ENCODE measurements around the gene CDK19. TPM values are rescaled to one million over a fixed set of nuclear protein-coding genes. Genes with fewer than 3 reads are reported as not detected.

CDK19 gene
- total RNA-seq, 1 experiment from 2014 or later = 11.7 TPM

- no peak for TF ChIP-seq E2F4 (CRISPR knock-in tag; IDR thresholded peaks at IDR 0.05; ENCODE audit: borderline replicate concordance, low read depth)
Observed at GRCh38 chr6:110816677-110817076, 1.4 kb upstream of the CDK19 start (continued).

- no peak for TF ChIP-seq E2F4 (CRISPR knock-in tag; IDR thresholded peaks at IDR 0.05; ENCODE audit: borderline replicate concordance, low read depth)
- TF ChIP-seq E2F1 (CRISPR knock-in tag; IDR thresholded peaks at IDR 0.05) = no peak
- no peak for TF ChIP-seq ZNF121 (CRISPR knock-in tag; IDR thresholded peaks at IDR 0.05)
- peak; percentile 72; the same call in 1 of the 2 replicates for TF ChIP-seq ZNF219 (CRISPR knock-in tag; IDR thresholded peaks at IDR 0.05; ENCODE audit: borderline replicate concordance)
- no peak for TF ChIP-seq ATF2 (CRISPR knock-in tag; IDR thresholded peaks at IDR 0.05; ENCODE audit: borderline replicate concordance, low read depth)
- TF ChIP-seq SMAD4 (CRISPR knock-in tag; IDR thresholded peaks at IDR 0.05) = 0 out of 2 replicates have a peak, but pooled peaks have one; percentile 18
- 0 out of 2 replicates have a peak, but pooled peaks have one; percentile 5 for TF ChIP-seq ZNF232 (CRISPR knock-in tag; IDR thresholded peaks at IDR 0.05)
- ATAC-seq = no peak
- H3K4me1 Mint-ChIP-seq = peaks cover 20% of the 10 kb centered on the region
- ChIA-PET CTCF (interaction anchor here (0.6 to 2.9 kb wide), 10 partner anchors 16 to 444 kb away, joined by 3 to 27 read pairs (median 4); partner anchors contain the start of gene AMD1), POLR2A (interaction anchor here (0.6 to 4.7 kb wide), 16 partner anchors 20 to 219 kb away, joined by 3 to 146 read pairs (median 4); partner anchors contain the start of genes AMD1 and GTF3C6)
- H3K27ac Mint-ChIP-seq = peak overlapping the region; percentile 99
- no peak for DNase-seq (ENCODE audit: low spot score)
- no peaks in the 10 kb centered on the region for H3K9me3 Mint-ChIP-seq
- H3K4me3 Mint-ChIP-seq = peak overlapping the region; percentile 97
- H3K36me3 Mint-ChIP-seq = no peaks in the 10 kb centered on the region
- no peaks in the 10 kb centered on the region for H3K27me3 Mint-ChIP-seq (ENCODE audit: low read depth)
Observed at GRCh38 chr6:110815015-110815410, 256 bp downstream of the CDK19 start.

- no peaks in the 10 kb centered on the region for H3K36me3 Mint-ChIP-seq
- TF ChIP-seq HMGXB4 (CRISPR knock-in tag; IDR thresholded peaks at IDR 0.05) (peak; percentile 67; the same call in 1 of the 2 replicates), FOXP1 (CRISPR knock-in tag; IDR thresholded peaks at IDR 0.05; ENCODE audit: borderline replicate concordance) (peak; percentile 18; the same call in 1 of the 2 replicates), ETV6 (CRISPR knock-in tag; IDR thresholded peaks at IDR 0.05) (peak; percentile 20; the same call in 1 of the 2 replicates), CREM (CRISPR knock-in tag; IDR thresholded peaks at IDR 0.05) (0 out of 2 replicates have a peak, but pooled peaks have one; percentile 66), EMX1 (CRISPR knock-in tag; IDR thresholded peaks at IDR 0.05) (no peak), ZNF281 (CRISPR knock-in tag; IDR thresholded peaks at IDR 0.05) (no peak), NFE2L1 (CRISPR knock-in tag; IDR thresholded peaks at IDR 0.05) (peak; percentile 37; the same call in 1 of the 2 replicates), TP53 (CRISPR knock-in tag; IDR thresholded peaks at IDR 0.05) (no peak; the same call in 1 of the 2 replicates), ZNF671 (CRISPR knock-in tag; IDR thresholded peaks at IDR 0.05) (no peak)
- no peaks in the 10 kb centered on the region for H3K9me3 Mint-ChIP-seq
- H3K27me3 Mint-ChIP-seq (ENCODE audit: low read depth) = no peaks in the 10 kb centered on the region
- ATAC-seq = peak; percentile 2
- CTCF ChIA-PET = interaction anchor here (0.8 to 2.9 kb wide), 5 partner anchors 60 to 195 kb away, joined by 4 to 27 read pairs (median 7); partner anchors contain the start of gene AMD1
- H3K4me1 Mint-ChIP-seq = peaks cover 20% of the 10 kb centered on the region
- peak overlapping the region; percentile 96 for H3K27ac Mint-ChIP-seq
- H3K4me3 Mint-ChIP-seq = peak overlapping the region; percentile 97
- POLR2A ChIA-PET = interaction anchor here (0.6 to 4.7 kb wide), 8 partner anchors 19 to 144 kb away, joined by 3 to 146 read pairs (median 7); partner anchors contain the start of genes AMD1 and GTF3C6
- peak; percentile 58 for DNase-seq (ENCODE audit: low spot score)
Observed at GRCh38 chr6:110814102-110815014, 911 bp downstream of the CDK19 start.

Data from WTC11 (cell line).